Activated T-cell treated with anti-CD3 and anti-CD28 coated beads, Interleukin-2, amount 50 U/mL, for 48 hours (primary cell): Measurements from ENCODE around the gene TGM2.
A peak's percentile ranks its signal among the peaks of the same experiment; 100 is the strongest.

ENCODE experiments used
- DNase-seq, 2 experiments: peaks; one replicate each; pipeline ENCODE4 v3.0.0-alpha.2; 2020

Gene TGM2

GRCh38 chr20:38165089-38165965 is at the start of gene TGM2:
TSS of gene TGM2 (minus strand) at chr20:38165270. CDS start at chr20:38165198, 72 bp downstream.
- DNase-seq = peak; percentile 63 to 71

GRCh38 chr20:38214256-38215193 is 49.5 kb upstream of the TGM2 start:
- DNase-seq = no peak

GRCh38 chr20:38213607-38213940 is 48.5 kb upstream of the TGM2 start:
- DNase-seq = no peak

GRCh38 chr20:38212806-38213606 is 47.9 kb upstream of the TGM2 start:
- no peak for DNase-seq

DNA sequence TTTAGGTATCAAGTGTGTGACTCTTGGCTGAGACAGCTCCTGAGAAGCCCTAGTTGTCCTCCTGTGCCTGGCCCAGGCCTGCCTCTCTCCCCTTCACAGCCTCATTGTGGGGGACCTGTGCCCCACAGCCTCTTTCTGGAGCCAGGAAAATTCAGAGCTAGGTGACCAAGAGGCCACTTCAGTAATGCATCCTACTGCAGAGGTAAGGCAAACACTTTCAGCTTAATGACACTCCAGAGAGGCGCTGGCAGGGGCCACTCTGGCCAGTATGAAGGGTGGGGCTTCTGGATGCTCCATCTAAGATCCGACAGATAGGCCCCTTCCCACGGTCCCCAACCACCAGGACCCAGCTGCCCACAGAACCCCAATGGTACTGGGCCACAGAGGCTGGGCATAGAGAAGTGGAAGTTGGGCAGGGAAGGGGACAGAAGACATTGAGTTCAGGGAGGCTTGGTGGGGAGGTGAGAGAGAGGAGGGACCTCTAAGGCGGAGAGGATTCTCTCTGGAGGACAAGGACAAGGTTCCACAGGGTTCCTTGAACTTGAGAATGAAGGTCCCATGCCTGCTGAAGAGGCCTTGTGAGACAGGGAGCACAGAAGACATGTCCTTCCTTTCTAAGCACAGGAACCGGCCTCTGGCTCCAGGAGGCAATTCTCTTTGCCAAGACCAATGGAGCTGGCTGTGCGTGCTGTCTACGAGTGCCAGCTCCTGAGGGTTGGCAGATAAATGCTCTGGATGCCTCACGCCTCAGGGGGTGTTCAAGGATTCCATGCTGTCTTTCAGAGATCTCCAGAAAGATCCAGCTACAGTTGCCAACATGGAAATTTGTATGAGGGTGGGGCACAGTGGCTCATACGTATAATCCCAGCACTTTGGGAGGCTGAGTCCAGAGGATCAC is 46.4 kb upstream of the TGM2 start:
- DNase-seq = no peak

- DNase-seq = no peak
Measured at GRCh38 chr20:38210741-38211140, 45.7 kb upstream of the TGM2 start.

- no peak for DNase-seq
Measured at GRCh38 chr20:38209736-38210405, 44.8 kb upstream of the TGM2 start.

DNA sequence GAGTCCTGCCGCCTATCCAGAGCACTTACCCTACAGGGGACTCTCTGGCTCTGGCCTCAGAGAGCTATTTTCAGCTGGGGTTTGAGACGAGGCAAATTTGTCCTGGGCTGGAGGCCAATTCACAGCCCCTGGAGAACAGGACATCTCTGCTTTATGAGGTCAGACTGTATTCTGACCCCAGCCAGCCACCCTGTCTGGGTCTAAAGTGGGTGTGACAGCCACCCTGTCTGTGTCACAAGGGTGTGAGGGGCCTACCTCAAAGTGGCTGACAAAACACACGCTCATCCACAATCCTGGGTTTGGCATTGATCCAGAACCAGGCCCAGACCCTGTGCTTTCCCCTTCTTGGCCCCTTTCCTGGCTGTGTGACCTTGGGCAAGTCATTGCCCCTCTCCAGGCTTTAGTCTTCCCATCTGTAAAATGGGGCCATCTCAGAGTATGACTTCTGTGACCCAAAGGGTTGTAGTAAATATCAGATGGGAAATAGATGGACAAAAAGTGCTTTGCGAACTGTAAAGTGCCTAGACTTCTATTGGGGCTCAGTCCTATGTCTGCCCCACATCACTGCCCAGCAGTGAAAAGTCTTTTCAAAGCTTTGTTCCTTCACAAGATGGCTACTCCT is 44.1 kb upstream of the TGM2 start:
- DNase-seq = no peak

DNA sequence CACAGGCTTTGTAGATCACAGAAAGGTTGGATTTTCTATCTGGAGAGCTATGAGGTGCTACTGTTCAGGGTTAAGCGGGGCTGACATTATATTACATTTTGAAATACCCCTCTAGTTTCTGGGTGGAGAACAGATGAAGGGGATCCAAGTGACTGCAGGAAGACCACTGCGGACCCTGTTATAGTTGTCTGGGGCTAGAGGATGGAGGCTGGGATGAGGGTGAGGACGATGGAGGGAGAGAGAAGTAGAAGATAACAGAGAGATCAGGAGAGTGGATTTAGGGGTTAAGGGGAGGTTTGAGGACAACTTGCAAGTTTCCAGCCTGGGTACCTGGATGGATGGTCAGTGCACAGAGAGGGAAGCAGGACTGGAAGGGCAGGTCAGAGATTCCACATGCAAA is 43.5 kb upstream of the TGM2 start:
- DNase-seq = no peak

DNA sequence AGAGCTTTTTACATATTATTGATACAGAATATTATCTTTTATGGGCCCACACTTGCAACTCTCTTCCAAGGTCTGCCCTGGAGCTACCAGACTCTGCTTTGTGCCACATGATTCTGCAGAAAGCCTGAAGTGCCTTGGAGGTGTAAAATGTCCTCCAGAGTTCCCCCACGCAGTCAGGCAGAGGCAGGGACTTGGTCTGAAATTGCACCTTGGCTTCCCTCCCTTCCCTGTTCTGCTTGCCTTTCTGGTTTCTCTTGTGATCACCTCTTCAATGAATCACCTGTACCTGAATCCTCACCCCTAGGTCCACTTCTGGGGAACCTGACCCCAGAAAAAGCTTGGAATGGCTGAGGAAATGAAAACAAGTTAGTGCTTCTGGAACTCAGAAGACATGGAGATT is 43.0 kb upstream of the TGM2 start:
- no peak for DNase-seq

GRCh38 chr20:38207621-38208020 is 42.6 kb upstream of the TGM2 start:
- DNase-seq = no peak

DNA sequence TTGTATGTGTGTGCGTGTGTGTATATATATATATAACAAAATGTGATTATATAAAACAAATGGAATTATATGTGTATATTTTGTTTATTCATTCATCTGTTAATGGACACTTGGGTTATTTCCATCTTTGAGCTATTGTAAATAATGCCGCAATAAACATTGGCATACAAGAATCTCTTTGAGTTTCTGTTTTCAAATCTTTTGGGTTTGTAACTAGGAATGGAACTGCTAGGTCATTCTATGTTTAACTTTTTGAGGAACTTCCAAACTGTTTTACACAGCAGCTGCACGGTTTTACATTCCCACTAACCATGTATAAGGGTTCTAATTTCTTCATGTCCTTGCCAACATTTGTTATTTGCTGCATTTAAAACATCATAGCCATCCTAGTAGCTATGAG is 39.9 kb upstream of the TGM2 start:
- no peak for DNase-seq

DNA sequence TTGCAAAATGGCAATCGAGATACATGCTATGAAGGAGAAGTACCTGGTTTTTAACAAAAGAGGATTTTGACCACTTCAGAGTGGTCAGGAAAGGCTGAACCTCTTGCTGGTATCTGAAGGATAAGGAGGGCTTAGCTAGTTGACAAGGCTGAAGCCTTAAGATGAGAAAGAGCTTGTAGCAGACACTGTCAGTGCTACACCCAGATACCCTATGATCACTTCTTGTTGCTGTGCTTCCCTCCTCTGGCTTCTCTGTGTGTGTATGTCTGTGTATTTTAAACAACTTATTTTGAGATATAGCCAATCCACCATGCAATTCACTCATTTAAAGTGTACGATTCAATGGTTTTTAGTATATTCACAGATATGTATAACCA is 38.9 kb upstream of the TGM2 start:
- no peak for DNase-seq

DNA sequence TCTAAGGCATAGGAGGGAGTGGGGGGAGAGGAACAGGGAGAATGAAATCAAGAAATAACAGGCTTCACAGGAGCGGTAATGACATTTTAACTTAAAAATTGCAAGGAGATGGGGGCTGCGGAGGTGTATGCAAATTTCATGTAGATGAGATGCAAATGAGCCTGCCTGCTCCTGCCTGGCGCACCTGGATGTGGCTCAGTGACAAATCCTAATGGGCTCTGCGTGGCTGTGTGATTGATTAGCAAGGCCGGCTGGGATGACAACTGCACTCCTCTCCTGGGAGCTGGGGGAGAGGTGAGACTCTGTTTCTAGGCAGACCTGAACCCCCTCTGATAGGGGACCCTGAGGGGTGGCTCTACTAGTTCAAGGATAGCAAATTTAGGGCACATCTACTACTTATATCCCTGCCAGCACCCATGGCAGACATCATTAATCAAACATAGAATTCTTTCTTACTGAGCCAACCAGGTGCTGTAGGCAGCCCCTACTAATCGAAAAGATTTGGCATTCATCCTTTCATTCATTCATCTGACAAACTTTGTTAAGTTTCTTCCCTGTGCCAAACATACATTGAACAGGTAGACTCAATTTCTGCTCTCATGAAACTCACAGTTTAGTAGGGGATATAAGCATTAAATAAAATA is 38.4 kb upstream of the TGM2 start:
- DNase-seq = no peak

DNA sequence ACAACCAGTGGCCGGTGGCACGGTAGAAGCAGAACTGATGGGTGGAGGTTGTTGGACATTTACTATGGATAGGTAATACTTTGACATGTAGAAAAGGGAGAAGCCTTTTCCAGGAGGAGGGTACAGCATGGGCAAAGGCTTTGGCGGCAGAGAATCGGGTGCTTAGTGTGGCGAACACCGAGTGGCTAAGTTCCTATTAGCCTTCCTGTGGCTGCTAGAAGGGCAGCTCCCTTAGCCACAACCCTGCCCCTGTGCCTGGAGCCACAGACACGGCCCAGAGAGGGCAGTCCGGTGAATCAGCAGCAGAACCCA is 37.9 kb upstream of the TGM2 start:
- DNase-seq = no peak

DNA sequence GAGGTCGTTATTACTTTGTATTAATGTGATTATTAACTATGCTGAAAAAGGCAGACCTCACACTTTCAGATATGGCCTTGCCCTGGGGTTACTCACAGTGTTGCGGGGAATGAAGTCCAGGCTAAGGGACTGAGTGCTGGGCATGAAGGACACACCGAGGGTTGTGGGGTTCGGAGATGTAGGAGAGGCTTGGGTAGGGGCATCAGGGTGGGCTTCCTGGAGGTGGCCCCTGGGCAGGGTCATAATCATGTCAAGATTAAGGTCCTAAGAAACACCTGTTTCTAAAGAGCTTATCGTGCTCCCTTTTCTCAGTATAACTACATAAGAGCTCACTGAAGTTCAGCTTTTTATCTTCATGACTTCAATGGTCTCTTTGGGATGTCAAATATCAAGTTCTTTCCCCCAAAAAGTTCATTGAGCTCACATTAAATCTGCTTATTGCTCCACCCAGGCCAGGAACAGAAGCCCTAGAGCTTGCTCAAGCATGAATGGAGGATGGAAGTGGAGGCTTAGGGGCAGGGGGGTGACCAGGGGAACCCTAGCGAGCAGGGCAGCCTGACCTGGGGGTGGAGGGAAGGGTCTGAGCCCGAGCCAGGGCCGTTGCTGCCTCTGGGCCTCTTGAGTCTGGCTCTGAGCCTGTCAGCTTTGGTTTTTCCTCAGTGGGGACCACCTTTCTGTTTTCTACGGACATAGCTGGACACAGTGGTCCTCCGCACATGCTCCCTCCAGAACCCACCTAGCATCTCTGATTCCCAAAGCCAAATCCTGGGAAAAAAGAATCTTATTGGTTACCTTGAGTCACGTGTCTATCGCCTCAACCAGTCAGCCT is 37.3 kb upstream of the TGM2 start:
- no peak for DNase-seq

- no peak for DNase-seq
Measured at GRCh38 chr20:38201356-38201755, 36.3 kb upstream of the TGM2 start.

DNA sequence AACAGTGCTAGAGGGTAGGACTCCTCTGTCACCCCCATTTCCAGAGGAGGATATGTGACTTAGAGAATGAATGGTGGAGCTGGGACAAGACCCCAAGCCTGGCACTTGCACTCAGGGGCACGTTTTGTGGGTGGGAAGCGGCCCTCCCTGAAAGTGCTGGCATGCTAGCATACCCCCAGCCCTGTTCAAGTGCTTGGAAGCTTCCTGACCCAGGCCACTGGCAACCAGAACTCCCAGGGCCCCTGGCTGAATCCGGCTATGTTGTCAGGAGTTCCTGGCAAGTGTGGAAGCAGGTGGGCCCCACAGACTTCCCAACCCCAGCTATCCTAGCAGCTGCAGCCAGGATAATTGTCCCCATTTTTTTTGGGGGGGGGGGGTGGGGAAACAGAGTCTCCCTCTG is 35.6 kb upstream of the TGM2 start:
- no peak for DNase-seq

DNA sequence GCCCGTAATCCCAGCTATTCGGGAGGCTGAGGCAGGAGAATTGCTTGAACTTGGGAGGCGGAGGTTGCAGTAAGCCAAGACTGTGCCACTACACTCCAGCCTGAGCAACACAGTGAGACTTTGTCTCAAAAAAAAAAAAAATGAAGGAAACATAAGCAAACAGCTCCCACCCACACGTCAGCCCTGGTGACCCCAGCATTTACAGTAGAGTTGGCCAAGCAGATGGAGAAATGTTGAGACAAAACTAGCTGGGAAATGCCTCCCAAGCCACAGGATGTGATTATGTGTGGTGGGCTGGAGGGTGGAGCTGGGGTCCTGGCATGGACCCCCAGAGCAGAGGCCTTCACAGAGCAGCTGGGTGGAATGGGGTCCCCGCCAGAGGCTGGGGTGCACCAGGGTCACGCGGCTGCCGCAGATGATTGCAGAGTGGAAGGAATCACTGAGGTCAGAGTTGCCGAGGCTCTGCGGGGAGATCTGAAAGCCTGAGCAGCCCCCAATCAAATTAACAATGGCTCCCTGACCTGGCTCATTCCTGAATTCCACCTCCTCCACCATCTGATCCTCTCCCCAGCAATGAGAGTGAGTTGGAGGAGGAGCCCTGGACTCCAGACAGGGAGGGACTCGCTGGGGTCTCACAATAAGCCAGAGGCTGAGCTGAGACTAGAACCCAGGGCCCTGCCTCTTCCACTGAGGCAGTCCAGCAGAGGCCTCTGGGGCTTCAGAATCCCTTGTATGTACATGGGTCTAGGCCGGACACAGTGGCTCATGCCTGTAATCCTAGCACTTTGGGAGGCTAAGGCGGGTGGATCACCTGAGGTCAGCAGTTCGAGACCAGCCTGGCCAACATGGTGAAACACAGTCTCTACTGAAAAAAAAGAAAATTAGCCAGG is 34.7 kb upstream of the TGM2 start:
- no peak for DNase-seq
